Right lobe of liver (tissue), 6 donors: ENCODE data around the gene ATP10A. TPM values are rescaled to one million over a fixed set of nuclear protein-coding genes. Genes with fewer than 3 reads are reported as not detected.
A peak's percentile ranks its signal among the peaks of the same experiment; 100 is the strongest.

Source experiments
- ATAC-seq, 4 donors: fragments of 200-7000 bp; cut with Tn5 transposase; one replicate each; pipeline ENCODE4 v1.9.1; 2020; ENCODE audit warnings: mild to moderate bottlenecking in 4 of 4, moderate library complexity in 4 of 4
- DNase-seq, 3 donors: peaks; one replicate each; pipeline ENCODE4 v3.0.0-alpha.2; 2020
- H3K27ac ChIP-seq, 3 donors: fragments of 200-600 bp; one replicate each; pipeline ENCODE4 v1.8.0; 2022
- H3K27me3 ChIP-seq, 2 donors: fragments of 200-600 bp; one replicate each; pipeline ENCODE4 v1.8.0; 2022
- H3K36me3 ChIP-seq, 4 donors: fragments of 200-600 bp; sonication (generic) in 1 of 4; one replicate each; pipeline versions ENCODE4 v1.5.1 to v1.8.0; 2017 to 2022; ENCODE audit warnings: control low read depth in 1 of 4
- H3K4me1 ChIP-seq, 4 donors: fragments of 200-600 bp; sonication (generic) in 1 of 4; one replicate each; pipeline versions ENCODE4 v1.5.1 to v1.8.0; 2017 to 2022; ENCODE audit warnings: control low read depth in 1 of 4
- H3K4me3 ChIP-seq, 3 donors: fragments of 200-600 bp; one replicate each; pipeline ENCODE4 v1.8.0; 2022
- H3K9me3 ChIP-seq, 4 donors: fragments of 200-600 bp; sonication (generic) in 1 of 4; one replicate each; pipeline versions ENCODE4 v1.5.1 to v1.8.0; 2017 to 2022; ENCODE audit warnings: control low read depth in 1 of 4
- POLR2A ChIP-seq: fragments of 450-650 bp; IDR thresholded peaks from one replicate; pipeline ENCODE4 v1.6.1; 2017; ENCODE audit warnings: antibody characterized with exemption, mild to moderate bottlenecking
- WGBS: methylation state at CpG from one replicate; pipeline ENCODE4 v1.1.6; 2018; ENCODE audit warnings: low coverage, low lambda C conversion rate; ENCODE audit not compliant: insufficient coverage; ENCODE audit errors: missing lambda C conversion rate; 5-methylcytosine and 5-hydroxymethylcytosine counted together
- intact Hi-C, 2 donors: fragments of 100-400 bp; cut with DNase I; formaldehyde crosslinking; loops; one replicate each; pipeline versions ENCODE4 v1.11.2 to v1.14.1; 2022
- long read RNA-seq: library from polyadenylated mRNA; unstranded; transcript quantifications from one replicate; pipeline ENCODE4 v2.0.0, GENCODE V29; 2019
- total RNA-seq, 6 experiments: library from RNA; depleted of rRNA in 2 of 6; stranded (reverse); fragments of >200 nt in 2 of 6; fragmentation: NEBNext Ultra II Directional in 3 of 6; extraction: Animal tissue kit (Norgen Biotek cat#: 25700) in 3 of 6; gene quantifications; one replicate each; pipeline versions ENCODE4 v1.1.0 to v1.2.4, GENCODE V29; 2016 to 2023
- TF ChIP-seq, protein P1 (sequence below), 4 donors: fragments of 200-600 bp in 3 of 4; fragments of 450-650 bp in 1 of 4; IDR thresholded peaks; one replicate each; pipeline versions ENCODE4 v1.5.1 to v1.8.0; 2016 to 2022; ENCODE audit warnings: antibody characterized with exemption in 4 of 4, mild to moderate bottlenecking in 2 of 4
- donor health status: DM: no; HTN: yes; CAD: no.
- donor health status: DM: no; HTN: no; CAD: no.
- donor health status: DM: no; HTN: no; CAD: no.
- donor health status: DM: no; HTN: yes; CAD: no.
- donor health status: DM: no; HTN: yes; CAD: no.

The ATP10A gene
- total RNA-seq, result under 1 TPM; 0.15 to 1.00 (median 0.34) TPM
- long read RNA-seq, result 0 reads

GRCh38 chr15:25863111-25863967, at the start of gene ATP10A:
ATP10A (minus strand) TSS chr15:25863327; CDS start chr15:25863096, 231 bp downstream.
- TF ChIP-seq POLR2A, result no peak
- TF ChIP-seq, protein P1, sequence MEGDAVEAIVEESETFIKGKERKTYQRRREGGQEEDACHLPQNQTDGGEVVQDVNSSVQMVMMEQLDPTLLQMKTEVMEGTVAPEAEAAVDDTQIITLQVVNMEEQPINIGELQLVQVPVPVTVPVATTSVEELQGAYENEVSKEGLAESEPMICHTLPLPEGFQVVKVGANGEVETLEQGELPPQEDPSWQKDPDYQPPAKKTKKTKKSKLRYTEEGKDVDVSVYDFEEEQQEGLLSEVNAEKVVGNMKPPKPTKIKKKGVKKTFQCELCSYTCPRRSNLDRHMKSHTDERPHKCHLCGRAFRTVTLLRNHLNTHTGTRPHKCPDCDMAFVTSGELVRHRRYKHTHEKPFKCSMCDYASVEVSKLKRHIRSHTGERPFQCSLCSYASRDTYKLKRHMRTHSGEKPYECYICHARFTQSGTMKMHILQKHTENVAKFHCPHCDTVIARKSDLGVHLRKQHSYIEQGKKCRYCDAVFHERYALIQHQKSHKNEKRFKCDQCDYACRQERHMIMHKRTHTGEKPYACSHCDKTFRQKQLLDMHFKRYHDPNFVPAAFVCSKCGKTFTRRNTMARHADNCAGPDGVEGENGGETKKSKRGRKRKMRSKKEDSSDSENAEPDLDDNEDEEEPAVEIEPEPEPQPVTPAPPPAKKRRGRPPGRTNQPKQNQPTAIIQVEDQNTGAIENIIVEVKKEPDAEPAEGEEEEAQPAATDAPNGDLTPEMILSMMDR (IDR thresholded peaks at IDR 0.05), result no peak
- no peak for ATAC-seq
- no peak for DNase-seq
- WGBS, result under 1% methylated on average over 12 of the region's 85 CpGs
- intact Hi-C loops, result no loop called here
- no peaks in the 10 kb centered on the region for H3K27me3 ChIP-seq
- H3K36me3 ChIP-seq, result no peaks in the 10 kb centered on the region
- H3K27ac ChIP-seq, result no peak within 1 kb of the TSS
- H3K4me3 ChIP-seq, result peak within 1 kb of the TSS; percentile 21 to 49 (median 23)
- H3K9me3 ChIP-seq, result no peaks in the 10 kb centered on the region
- H3K4me1 ChIP-seq, result peaks cover 0 to 4% (median 0%) of the 10 kb centered on the region in 4 donors

- no peaks in the 10 kb centered on the region for H3K9me3 ChIP-seq
- no peak overlapping the region for H3K27ac ChIP-seq
- H3K27me3 ChIP-seq, result no peaks in the 10 kb centered on the region
- 51% methylated on average over 3 of the region's 3 CpGs for WGBS
- H3K4me3 ChIP-seq, result no peak overlapping the region
- TF ChIP-seq, protein P1 (IDR thresholded peaks at IDR 0.05), result no peak
- no peak for TF ChIP-seq POLR2A
- intact Hi-C loops, result no loop called here
- H3K4me1 ChIP-seq, result no peaks in the 10 kb centered on the region
- DNase-seq, result no peak
- ATAC-seq, result no peak
- no peaks in the 10 kb centered on the region for H3K36me3 ChIP-seq
Measured at GRCh38 chr15:25912035-25912434, 48.9 kb upstream of the ATP10A start.

DNA sequence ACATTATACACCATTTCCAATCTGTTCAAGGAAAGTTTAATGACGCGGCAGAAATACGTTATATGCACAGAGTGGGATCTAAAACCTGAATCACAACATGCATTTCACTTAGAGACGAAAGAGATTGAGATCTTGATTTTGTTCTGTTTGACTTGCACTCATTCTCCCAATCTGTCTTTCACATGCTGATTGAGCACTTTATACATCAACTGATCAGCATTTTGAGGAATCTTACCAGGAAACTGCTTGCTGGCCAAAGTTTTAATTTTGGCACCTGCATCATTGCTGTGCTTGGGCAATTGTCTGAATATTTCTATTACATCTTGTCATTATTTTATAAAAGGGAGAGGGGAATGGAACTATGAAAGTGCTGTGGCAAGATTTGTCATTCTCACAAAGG, 47.7 kb upstream of the ATP10A start:
- DNase-seq, result no peak
- H3K4me1 ChIP-seq, result no peaks in the 10 kb centered on the region
- H3K9me3 ChIP-seq, result no peaks in the 10 kb centered on the region
- no peaks in the 10 kb centered on the region for H3K36me3 ChIP-seq
- TF ChIP-seq, protein P1 (IDR thresholded peaks at IDR 0.05), result no peak
- TF ChIP-seq POLR2A, result no peak
- H3K27ac ChIP-seq, result no peak overlapping the region
- H3K27me3 ChIP-seq, result no peaks in the 10 kb centered on the region
- no peak overlapping the region for H3K4me3 ChIP-seq
- no peak for ATAC-seq
- intact Hi-C loops, result no loop called here
- WGBS, result 73% methylated on average over 4 of the region's 4 CpGs

DNA sequence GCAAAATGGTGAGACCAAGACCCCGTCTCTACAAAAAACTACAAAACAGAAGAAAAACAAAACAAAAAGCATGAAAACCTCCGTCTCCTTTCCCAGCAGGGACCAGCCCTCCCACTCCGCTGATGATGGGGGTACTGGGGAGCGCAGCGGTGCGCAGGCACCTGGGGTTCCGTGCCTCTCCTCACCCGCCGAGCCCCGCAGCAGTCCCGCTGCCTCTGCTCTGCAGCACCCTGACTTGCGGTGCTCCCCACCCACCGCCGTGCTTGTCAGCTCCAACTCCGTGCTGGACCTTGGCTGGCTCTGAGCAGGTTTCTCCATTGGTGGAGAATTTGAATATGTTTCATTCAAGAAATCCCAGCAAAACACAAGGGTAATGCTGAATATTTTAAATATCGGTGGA, 46.7 kb upstream of the ATP10A start:
- DNase-seq, result no peak
- no peak for ATAC-seq

More for the DNA sequence above, 46.7 kb upstream of the ATP10A start:
- no peaks in the 10 kb centered on the region for H3K4me1 ChIP-seq
- intact Hi-C loops, result no loop called here
- H3K36me3 ChIP-seq, result no peaks in the 10 kb centered on the region
- H3K27ac ChIP-seq, result no peak overlapping the region
- no peaks in the 10 kb centered on the region for H3K27me3 ChIP-seq
- WGBS, result 78% methylated on average over 6 of the region's 16 CpGs
- TF ChIP-seq POLR2A, result no peak
- TF ChIP-seq, protein P1 (IDR thresholded peaks at IDR 0.05), result no peak
- no peak overlapping the region for H3K4me3 ChIP-seq
- H3K9me3 ChIP-seq, result no peaks in the 10 kb centered on the region
